Liver (tissue), 3 donors: ENCODE measurements around the gene MCTP1.

Experiments
- CTCF ChIP-seq: fragments of 150-350 bp; IDR thresholded peaks from 2 replicates; pipeline ENCODE4 v1.5.1; 2017; ENCODE audit warnings: improper control_type of control experiment, low read depth, low read length; ENCODE audit not compliant: missing input control
- HNF4G ChIP-seq: IDR thresholded peaks from 2 replicates; pipeline ENCODE4 v1.6.1; 2016; ENCODE audit warnings: antibody characterized with exemption
- donor health status: healthy.
- donor health status: healthy.

GRCh38 chr5:95149387-95149786 lies 135.5 kb downstream of the MCTP1 start:
- TF ChIP-seq CTCF (no peak), HNF4G (no peak)
